Medulla oblongata (tissue), 1 donor: ENCODE measurements around the gene MEFV.
"Not testable (repeated sequence)": the region's sequence is repeated elsewhere in the genome, so short reads cannot be mapped to it uniquely, and the experiment has no call there.

Source experiments
- DNase-seq: peaks from one replicate; pipeline ENCODE4 v3.0.0-alpha.2; 2015; ENCODE audit errors: extremely low spot score

MEFV gene

GRCh38 chr16:3256146-3256865 is at the start of gene MEFV:
Gene MEFV, minus strand, starts transcription at chr16:3256633. Its CDS starts 46 bp downstream, at chr16:3256587.
- peak; percentile 16 for DNase-seq

- DNase-seq, result peak; percentile 3
Observed at GRCh38 chr16:3306078-3306477, 49.6 kb upstream of the MEFV start.

GRCh38 chr16:3305109-3306068 is 49.0 kb upstream of the MEFV start, which contains the start of the genes TIGD7 and ZNF75A:
Gene TIGD7, minus strand, starts transcription at chr16:3305430. Its CDS starts 4,816 bp downstream, at chr16:3300614.
Gene ZNF75A, plus strand, starts transcription at chr16:3305497. Its CDS starts 2,932 bp downstream, at chr16:3308429.
- DNase-seq, result peak; percentile 94

- no peak for DNase-seq
Observed at GRCh38 chr16:3304370-3304769, 47.9 kb upstream of the MEFV start.

GRCh38 chr16:3295783-3296182 is 39.4 kb upstream of the MEFV start:
- peak; percentile 13 for DNase-seq

- DNase-seq, result no peak
Observed at GRCh38 chr16:3295209-3295608, 38.8 kb upstream of the MEFV start.

- DNase-seq, result no peak
Observed at GRCh38 chr16:3292604-3293003, 36.2 kb upstream of the MEFV start.

GRCh38 chr16:3289998-3290673 is 33.7 kb upstream of the MEFV start:
- DNase-seq, result no peak

GRCh38 chr16:3285131-3285530 is 28.7 kb upstream of the MEFV start:
- DNase-seq, result no peak

- no peak for DNase-seq
Observed at GRCh38 chr16:3283543-3284447, 27.4 kb upstream of the MEFV start.

GRCh38 chr16:3282730-3283542 is 26.5 kb upstream of the MEFV start, which contains the start of gene ZNF263:
Gene ZNF263, plus strand, starts transcription at chr16:3283491. Its CDS starts 328 bp downstream, at chr16:3283819.
- DNase-seq, result peak; percentile 99

GRCh38 chr16:3282103-3282729 is 25.8 kb upstream of the MEFV start:
- DNase-seq, result no peak

- no peak for DNase-seq
Observed at GRCh38 chr16:3281222-3281820, 24.9 kb upstream of the MEFV start.

GRCh38 chr16:3276679-3277078 is 20.2 kb upstream of the MEFV start:
- DNase-seq, result no peak

GRCh38 chr16:3274947-3275346 is 18.5 kb upstream of the MEFV start:
- no peak for DNase-seq

GRCh38 chr16:3274490-3274889 is 18.1 kb upstream of the MEFV start:
- no peak for DNase-seq

- DNase-seq, result not testable (repeated sequence)
Observed at GRCh38 chr16:3271281-3271680, 14.8 kb upstream of the MEFV start.

GRCh38 chr16:3270718-3271117 is 14.3 kb upstream of the MEFV start:
- not testable (repeated sequence) for DNase-seq

- no peak for DNase-seq
Observed at GRCh38 chr16:3268294-3268693, 11.9 kb upstream of the MEFV start.
